ENCODE measurements around the gene TRIP12. TPM values are rescaled to one million over a fixed set of nuclear protein-coding genes. Genes with fewer than 3 reads are reported as not detected.
A peak's percentile ranks its signal among the peaks of the same experiment; 100 is the strongest.
"Not testable (repeated sequence)": the region's sequence is repeated elsewhere in the genome, so short reads cannot be mapped to it uniquely, and the experiment has no call there.

TRIP12 gene
- total RNA-seq, 1 donor from 2014 or later = 238 TPM

GRCh38 chr2:229825476-229825875 lies 96.3 kb downstream of the TRIP12 start:
- peak; percentile 27 for DNase-seq

DNA sequence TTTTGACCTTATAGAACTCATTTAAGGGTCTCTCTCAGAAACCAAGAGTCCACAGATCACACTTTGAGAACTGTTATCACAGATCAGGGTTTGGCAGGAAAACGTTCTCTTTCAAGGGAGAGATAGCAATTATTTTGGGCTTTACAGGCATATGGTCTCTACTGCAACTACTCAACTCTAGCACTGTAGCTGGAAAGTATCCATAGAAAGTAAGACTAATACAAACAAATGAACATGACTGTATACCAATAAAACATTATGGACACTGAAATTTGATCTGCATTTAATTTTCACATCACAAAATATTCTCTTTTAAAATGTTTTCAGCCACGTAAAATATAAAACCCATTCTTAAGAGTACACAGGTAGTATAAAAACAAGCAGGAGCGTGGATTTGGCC lies 100.5 kb downstream of the TRIP12 start:
- DNase-seq = no peak

- peak; percentile 55 for DNase-seq
These were observed 103.6 kb downstream of the TRIP12 start for GRCh38 chr2:229818230-229818629.

- DNase-seq = peak; percentile 58
These were observed 106.0 kb downstream of the TRIP12 start for GRCh38 chr2:229815858-229816257.

GRCh38 chr2:229815342-229815741 lies 106.5 kb downstream of the TRIP12 start:
- DNase-seq = no peak

- no peak for DNase-seq
These were observed 111.0 kb downstream of the TRIP12 start for GRCh38 chr2:229810786-229811185.

DNA sequence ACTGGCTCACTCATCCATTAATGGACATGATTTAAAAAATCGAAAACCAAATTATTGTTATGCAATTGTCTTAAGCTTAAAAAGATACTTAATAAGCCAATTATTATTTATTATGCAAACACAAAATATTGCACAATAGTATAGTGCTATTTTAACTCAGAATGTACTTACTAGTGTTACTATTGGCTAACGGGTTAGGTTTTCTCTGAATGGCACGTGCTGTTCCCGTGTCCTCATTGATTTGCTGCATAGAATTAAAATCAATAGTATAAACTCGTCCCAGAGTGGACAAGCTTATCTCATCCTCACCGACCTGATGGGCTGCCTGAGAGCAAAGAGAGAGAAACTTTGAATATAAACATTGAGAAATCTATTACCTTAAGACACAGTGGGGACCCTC lies 116.2 kb downstream of the TRIP12 start:
- DNase-seq = no peak

DNA sequence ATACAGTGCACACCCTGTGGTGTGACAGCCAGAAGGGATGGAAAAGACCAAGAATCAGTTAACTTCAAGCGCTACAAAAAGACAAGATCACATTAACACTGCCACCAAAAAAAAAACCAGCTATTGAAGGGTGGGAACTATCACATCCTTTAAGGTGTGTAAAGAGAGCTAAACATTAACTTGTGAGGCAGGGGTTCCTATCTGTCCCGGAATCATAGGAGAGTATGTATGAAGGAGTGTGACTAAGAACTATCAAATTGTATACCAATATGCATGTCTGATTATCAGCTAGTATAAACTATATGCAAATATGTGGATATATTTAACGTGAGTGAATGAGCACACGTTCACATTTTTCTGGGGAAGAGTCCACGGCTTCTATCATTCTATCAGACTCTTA lies 119.0 kb downstream of the TRIP12 start:
- DNase-seq = no peak

GRCh38 chr2:229800997-229801754 lies 120.6 kb downstream of the TRIP12 start:
- DNase-seq = peak; percentile 89

DNA sequence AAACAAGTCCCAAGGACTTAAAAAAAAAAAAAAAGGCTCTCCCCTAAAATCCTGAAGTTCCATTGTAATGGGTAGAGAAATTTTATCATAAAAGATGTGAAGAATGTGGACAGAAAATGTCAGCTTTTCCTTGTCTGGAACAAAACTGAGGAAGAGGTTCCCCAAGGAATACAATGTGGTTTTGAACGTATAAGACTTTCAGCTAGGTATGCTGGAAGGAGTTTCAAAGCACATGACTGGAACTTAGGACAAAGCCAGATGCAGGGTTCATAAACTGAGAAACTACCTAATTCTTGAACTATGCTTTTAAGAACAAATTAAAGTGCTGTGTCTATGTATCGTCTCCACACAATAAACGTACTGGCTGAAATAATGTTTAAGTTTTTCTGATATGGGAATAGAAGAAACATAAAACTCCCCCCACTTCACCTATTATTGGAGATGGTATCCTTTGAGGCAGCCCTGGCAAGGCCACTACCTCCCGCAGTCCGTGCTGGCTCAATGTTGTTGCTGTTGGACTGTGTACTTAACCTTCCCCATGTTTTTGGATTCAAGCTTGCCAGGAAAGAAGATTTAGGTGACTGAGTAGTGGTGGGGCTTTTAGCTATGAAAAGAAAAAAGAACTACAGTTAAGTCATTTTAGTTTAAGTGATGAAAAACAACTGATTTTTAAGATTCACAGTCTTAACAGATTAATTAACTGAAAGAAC lies 123.2 kb downstream of the TRIP12 start:
- DNase-seq = no peak

GRCh38 chr2:229795058-229795457 lies 126.8 kb downstream of the TRIP12 start:
- DNase-seq = no peak

- DNase-seq = no peak
These were observed 127.2 kb downstream of the TRIP12 start for GRCh38 chr2:229794636-229795035.

- not testable (repeated sequence) for DNase-seq
These were observed 135.5 kb downstream of the TRIP12 start for GRCh38 chr2:229786289-229786688.

- no peak for DNase-seq
These were observed 137.0 kb downstream of the TRIP12 start for GRCh38 chr2:229784791-229785190.

- DNase-seq = no peak
These were observed 138.6 kb downstream of the TRIP12 start for GRCh38 chr2:229783108-229783721.

- peak; percentile 78 for DNase-seq
These were observed 140.7 kb downstream of the TRIP12 start for GRCh38 chr2:229780856-229781773.

DNA sequence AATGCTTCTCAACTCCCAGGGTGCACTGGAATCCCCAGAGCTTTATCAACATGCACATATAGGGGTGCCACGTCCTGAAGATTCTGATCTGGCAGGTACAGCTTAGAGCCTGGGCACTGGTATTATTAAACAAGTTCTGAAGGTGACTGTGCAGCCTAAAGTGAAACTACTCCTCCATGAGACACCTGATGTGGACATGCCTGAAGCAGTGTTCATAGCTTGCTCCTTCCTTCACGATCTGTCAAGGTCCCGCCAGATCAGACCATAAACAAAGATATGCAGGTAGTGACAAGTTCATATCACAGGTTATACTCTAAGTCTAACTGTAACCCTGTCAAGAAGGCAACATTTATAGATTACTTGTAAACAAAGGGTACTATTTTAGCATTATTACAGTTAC lies 142.2 kb downstream of the TRIP12 start:
- DNase-seq = no peak

- DNase-seq = no peak
These were observed 144.1 kb downstream of the TRIP12 start for GRCh38 chr2:229777716-229778115.

DNA sequence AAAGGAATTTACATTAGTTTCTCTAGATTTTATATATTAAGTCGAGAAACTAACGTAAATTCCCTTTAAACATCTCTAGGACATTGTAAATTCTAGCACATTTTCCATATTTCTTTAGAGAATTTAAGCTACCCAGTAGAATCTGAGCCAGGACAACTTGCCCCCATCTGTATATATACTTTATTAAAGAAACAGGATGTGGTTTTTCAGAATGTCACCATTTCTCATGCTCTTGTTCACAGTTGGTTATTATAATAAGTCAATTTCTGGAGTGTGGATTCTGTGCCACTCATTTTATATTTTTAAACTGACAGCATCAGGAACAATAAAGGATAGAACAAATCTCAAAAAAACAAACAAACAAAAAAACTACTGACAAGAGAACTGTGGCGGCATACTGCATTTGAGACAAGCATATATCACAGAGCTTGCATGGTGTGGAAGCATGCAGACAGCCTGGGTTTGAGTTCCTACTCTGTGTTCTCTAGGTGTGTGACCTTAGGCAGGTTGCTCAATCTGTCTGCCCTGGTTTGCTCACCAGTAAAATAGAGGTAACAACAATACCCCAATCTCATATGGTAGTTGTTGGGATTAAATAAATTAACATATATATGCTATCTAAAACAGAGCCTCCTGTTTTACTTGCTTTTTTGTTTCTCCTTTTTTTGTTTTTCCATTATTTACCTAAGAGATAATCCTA lies 146.0 kb downstream of the TRIP12 start:
- DNase-seq = no peak

DNA sequence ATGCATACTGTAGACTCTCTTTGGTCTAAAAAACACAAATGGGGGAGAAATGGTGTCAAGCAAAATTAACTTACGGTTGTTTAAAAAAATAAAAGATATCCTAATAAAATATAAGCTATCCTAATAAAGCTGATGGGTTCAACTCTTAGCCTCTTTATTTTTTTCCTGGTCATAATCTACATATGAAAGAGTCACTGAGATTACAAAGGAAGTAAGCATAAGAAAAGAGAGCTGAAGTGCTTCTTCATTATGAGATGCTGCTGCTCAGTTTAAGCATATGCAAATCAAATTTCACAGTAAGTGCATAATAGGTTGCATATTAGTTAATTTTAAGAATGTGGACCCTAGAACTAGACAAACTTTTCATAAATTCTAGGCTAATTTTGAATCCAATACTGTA lies 147.6 kb downstream of the TRIP12 start:
- no peak for DNase-seq

DNA sequence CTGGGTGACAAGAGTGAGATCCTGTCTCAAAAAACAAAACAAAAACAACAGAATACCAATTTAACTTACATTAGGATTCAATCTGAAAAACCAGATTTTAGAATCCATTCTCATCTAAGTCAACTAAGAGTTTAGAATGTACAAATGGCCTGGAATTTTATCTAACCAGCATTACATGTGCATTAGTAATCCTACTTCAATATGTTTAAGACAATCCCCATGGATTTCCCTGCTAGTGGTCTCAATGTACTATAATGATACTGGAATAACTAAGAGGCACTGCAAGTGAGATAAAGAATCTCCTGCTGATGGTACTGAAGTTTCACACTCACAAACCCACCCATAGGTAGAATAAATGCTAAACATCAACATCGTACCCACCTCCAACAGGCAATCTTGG lies 153.6 kb downstream of the TRIP12 start:
- DNase-seq = no peak

DNA sequence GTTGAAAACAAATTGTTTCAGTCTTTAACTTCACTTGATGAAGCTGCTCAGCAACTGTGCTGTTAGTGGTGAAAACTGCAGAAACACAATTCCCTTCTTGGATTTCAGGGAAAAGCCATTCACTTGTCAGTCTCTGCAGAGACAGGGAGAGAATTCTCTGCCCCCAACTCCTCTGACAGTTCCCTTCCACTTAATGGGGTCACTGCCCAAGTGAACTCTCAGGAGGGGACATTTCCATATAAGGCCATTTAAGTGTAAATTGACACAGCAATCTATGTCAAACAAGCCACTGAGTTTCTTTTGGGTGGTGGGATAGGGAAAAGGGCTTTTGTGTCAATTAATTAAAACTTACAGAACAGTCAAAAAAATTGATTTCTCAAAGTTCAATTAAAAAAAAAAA lies 156.1 kb downstream of the TRIP12 start:
- no peak for DNase-seq

All from dermis blood vessel endothelial cell (primary cell).